CD4-positive, alpha-beta T cell treated with Interleukin-15 for 1 hour (primary cell): Measurements from ENCODE around the gene GSG1L.

Source experiments
- DNase-seq: peaks from one replicate; pipeline ENCODE4 v3.0.0-alpha.2; 2020

GSG1L gene

DNA sequence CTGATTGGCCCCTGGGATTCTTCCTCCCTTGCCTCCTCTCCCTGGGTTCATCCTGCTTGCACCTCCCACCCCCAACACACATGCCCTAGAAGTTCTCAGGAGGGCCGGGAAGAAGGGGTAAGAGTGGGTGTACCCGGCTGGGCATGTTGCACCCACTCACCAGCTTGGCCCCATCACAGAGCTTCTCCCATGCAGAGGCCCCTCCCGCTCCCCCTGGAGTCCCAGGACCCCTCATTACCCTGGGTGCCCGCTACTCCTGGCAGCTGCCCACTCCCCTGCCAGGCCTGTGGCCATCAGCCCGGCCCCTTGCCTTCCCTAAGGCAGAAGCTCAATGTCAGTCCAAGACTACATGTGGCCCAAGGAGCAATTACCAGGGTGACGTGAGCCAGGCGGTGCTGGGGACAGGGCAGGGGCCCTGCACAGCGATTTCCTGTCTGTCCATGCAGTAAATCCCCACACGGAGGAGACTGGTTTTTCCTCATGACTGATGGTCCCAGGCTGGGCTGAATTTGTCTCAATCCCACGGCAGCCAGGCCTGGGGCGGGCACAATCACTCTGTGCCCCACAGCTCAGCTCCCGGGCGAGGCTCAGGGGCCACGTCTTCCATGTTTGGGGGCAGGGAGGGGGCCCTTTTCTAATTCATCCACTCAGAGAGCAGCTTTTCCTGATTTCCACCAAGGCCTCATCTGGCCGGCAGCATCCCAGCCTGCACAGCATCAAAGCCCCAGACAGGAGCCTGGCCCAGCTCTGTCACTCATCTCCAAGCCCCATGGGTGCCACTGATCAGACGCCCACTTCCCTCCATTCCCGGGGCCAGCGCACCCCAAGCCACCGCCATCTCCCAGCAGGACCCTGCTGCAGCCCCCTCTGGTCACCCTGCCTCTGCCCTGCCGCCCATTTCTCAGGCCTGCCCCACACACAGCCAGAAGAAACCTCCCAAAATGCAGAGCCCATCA is 278.9 kb downstream of the GSG1L start:
- DNase-seq, result no peak

DNA sequence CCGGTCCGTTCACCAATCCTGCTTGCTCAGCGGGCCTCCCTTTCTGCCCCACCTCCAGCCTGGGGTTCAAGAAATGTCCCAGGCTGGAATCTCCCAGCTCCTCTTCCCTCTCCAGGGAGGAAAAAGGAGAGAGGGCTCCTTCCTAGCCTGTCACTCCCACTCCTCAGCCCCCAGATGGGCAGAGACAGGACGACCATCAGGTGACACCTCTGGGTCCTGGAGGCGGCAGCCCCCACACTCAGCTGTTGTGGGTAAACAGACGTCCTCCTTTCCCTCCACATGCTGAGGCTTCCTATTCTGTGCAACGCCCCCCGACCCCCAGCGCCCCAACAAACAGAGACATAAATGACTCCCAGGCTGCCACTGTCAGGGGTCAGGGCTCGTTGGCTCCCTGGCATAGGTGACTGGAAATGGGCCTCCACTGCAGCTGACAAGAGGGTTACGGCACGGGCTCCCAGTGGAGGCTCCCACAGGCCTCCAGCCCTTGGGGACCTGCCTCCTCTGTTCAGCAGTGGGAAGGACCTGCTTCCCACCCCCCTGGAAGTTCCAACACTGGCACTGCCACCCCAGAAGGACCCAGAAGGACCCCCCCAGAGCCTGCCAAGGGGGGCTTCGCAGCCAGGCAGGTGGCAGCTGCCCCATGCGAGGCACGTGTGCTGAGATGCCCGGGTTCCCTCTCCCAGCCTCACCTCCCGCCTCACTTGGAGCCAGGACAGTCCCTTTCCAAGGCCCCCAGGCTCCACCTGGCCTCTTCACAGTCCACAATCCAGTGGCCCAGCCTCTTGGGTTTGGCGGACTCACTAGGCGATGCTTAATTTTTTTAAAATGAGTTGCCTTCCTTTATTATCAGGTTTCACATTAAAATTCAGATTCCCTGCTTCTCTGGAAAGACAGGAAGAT is 281.3 kb downstream of the GSG1L start:
- no peak for DNase-seq

DNA sequence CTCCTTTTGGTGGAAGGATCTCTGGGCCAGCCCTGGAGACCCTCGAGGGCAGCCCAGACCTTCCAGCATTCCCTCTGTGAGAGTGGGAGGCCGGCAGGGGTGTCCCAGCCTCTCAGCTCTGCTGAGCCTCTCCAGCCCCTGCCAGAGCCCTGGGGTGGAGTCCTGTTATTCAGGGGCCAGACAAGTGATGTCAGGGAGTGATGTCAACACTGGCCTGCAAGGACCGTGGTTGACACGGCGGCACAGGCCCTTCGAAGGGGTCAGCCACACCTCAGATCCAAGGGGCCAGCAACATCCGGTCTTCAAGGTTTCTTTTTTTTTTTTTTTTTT is 282.4 kb downstream of the GSG1L start:
- DNase-seq, result no peak

DNA sequence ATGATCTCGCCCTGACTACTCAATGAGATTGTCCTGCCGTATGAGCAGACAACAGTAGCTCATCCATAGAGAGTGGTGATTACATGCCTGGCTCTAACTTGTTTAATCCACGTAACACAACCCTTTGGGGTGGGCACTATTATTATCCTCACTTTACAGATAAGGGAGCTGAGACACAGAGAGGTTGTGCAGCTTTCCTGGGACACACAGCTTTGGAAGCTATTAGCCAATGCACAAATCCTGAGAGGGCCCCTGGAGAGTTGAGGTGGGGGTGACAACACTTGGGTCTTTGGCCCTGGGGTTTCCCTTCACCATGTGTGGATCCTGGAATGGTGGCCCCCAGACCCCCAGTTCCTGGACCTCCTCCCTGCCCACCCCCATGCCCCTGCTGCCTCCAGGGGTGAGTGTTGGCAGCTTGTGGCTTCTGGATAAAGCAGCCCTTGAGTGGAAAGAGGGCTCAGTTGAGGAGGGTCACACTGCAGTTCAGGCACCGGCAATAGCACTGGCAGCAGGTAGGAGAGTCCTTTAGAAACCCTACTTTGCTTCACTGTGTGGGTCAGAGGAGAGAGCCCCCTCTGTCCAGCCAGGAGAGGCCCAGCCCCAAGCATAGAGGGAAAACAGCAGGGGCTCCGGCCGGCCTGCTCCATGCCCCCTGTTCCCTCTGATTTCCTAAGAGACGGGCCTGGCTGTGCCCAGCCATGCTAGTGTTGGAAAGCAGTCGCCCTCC is 282.9 kb downstream of the GSG1L start:
- DNase-seq, result no peak

DNA sequence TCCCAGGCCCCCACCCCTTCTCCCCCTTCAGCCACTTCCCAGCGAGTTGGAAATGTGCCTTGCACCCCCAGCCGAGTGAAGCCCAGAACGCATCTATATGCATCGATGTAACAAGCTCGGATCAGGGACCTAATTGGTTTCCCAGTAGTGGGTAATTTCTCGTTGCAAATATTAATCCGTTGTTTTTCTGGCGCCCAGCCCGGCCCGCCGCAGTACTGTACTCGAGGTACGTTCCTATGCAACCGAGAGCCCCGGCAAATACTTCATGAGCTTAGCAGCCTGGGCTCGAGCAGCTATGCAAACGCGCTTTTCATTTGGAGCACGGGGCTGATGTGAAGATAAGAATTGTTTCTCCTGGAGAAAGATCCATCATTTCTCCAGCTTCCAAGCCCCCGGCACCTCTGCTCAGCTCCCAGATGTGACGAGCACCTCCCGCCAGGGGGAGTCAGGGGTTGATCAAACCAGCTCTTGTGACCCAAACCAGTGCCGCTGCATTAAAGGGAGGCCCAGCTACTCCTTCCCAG is 283.8 kb downstream of the GSG1L start:
- no peak for DNase-seq

DNA sequence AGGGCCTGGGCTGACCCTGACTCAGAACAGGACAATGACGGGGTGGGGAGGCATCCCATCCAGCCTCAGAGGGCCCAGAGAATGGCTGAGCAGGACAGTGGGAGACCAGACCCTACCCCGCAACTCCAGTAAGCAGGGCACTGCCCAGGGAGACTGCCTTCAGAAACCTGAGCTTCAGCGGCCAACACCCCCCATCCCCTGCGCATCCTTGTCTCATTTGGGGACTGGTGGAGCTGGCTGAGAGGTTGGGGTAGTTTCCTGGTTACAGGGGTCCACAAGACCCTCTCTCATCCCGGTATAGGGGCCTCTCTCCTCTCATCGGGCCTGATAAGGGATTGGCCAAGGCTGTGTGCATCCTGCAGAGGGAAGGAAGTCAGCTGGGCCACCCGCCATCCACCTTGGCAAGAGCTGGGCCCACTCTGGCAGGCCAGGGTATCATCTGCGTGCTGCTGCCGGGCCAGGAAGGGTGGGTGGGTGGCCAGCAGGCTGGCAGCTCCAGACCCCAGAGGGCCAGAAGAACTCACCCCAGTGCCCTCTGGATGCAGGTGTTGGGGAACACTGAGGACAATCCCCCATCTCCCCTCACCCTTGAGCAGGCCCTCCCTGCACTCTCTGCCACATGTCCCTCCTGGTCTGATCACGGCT is 284.5 kb downstream of the GSG1L start:
- no peak for DNase-seq

DNA sequence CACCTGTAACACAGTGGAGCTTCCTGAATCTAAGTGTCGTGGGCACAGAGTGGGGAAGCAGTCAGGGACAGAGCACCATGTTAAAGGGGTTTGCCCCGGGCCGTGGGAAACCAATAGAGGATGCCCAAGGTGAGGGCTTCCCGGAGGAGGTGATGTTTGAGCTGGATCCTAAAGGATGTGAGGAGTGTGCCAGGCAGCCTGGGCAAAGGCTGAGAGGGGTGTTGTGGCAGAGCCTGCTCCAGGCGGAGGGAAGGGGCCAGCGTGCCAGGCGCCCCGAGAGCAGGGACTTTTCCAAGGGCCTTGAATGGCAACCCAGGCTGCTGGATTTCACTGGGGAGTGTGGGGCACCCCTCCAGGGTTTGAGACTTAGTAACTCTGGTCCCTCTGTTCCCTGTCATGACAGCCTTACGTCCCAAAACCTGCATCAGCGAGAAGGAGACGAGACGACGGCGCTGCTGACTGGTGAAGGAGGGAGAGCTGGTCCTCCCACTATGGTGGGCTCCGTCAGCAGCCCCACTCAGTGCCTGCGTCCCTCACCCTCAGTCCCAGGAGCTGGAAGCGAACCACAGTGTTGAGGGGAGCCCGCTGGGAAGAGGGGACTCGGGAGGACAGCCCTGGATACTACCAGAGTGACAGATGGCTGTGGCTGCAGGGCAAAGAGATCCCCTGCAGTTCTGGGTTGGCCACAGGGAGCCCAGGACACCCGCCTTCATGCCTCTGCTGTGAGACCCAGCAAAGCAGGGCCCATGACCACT is 285.2 kb downstream of the GSG1L start:
- DNase-seq, result no peak

DNA sequence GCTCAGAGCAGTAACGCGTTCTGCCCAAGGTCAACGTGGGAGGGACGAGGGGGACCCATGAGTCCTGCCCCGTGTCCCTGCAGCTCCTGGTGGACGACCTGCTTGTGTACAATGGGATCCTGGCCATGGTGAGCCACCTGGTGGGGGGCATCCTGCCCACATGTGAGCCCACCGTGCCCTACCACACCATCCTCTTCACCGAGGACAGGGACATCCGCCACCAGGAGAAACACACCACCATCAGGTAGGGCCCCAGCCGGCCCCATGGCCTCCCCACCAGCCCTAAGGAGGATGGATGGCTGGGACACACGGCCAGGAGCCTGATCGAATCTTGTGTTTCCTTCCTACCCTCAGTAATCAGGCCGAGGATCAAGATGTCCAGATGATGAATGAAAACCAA is 286.0 kb downstream of the GSG1L start:
- no peak for DNase-seq

DNA sequence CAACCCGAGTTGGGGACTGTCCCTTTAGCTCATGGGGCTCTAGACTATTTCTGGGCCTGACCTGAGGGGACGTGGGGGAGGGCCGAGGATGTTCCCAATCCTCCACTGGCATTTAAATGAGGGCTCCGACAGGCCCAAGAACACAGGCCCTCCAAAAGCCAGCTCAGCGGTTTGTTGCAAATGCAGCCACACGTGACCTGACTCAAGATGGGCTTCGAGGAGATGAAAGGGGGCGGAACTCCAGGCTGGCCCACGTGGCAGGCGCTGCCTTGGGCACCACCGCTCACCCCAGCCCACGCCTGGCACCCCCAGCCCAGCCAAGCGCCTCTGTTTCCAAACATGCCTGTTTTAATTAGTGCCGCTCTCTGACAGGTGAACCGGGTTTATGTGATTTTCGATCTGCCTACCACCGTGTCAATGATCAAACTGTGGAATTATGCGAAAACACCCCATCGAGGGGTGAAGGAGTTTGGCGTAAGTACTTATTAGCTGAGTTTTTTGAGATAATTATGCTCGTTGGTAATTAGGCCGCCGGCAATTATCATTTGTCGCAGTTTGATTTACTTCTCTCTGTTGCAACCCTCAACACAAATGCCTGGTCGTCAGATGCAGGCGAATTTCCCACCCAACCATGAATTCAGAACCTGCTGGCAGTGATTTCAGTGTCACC is 286.8 kb downstream of the GSG1L start:
- DNase-seq, result no peak

DNA sequence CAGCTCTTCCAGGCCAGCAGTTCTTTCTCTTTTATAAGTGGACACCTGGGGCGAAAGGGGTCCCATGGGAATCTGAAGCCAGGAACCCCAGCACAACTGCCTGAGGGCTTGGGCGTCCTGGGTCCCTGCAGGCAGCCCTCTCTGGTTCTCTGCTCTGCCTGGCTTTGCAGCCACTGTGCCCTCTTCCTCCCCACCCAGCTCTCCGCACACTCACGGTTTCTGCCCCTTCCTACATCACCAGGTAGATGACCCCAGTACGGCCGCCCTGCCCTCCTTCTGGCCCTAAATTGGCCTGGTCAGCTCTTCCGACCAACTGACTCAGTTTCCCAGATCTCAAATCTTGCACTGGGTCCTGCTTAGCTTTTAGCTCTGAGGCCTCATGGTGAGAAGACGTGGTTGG is 288.3 kb downstream of the GSG1L start:
- DNase-seq, result no peak

DNA sequence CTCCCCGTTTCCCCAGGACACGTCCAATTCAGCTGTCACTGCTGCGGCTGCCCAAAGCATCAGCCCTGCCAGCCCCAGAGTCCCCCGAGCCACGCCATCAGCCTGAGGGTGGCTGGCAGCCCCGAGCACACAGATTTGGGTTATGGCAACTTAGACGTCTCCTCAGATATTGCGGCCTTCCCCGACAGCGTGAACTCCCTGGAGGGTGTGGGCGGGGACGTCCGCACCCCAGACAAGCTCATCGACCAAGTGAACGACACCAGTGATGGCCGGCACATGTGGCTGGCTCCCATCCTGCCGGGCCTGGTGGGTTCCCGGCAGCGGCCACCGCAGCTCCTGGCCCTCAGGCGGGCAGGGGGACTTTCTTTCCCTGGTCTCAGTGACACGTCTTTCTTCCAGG is 288.7 kb downstream of the GSG1L start:
- no peak for DNase-seq

DNA sequence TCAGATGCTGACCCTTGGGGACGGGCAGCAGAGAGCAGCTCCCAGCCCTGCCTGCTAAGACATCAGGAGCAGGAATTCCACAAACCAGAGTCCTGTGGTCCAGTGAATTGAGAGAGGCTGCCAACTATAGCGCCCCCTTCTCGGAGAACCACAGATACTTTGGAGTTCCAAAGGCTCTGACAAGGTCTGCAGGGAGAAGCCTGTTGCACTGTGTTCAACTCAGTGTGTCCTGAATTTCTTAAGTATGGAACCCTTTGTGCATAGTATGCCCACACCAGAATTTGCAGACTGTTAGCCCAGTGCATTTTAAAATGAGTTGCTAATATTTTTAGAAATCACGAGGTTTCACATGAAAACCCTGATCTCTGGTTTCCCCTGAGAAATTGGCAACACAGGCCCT is 290.2 kb downstream of the GSG1L start:
- DNase-seq, result no peak

DNA sequence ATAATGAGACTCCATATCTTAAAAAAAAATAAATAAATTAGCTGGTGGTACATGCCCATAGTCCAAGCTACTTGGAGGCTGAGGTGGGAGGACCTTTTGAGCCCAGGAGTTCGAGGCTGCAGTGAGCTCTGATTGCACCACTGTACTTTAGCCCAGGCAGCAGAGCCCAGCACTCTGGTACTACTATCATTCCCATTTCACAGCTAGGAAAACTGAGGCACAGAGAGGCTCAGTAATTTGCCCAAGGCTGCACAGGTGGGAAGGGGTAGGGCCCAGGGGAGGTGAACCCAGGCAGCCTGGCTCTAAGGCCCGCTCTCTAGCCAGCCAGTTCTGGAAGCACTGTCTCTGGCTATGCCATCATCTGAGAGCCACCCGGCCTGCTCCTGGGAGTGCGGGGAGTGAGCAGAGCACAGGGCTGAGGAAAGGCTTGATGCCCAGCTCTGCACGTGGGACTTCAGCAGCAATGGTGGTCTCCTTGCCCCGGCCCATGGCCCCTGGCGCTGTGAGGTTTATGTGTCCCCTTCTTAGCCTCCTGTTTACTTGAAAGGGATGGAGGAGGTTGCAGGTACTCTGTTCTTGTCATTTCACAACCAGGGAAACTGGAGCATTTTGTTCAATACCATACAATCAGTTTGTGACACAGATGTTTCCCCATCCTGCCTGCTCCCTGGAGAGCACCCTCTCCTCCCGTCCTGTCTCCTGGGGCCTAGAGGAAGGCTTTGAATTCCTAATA is 291.3 kb downstream of the GSG1L start:
- DNase-seq, result no peak

DNA sequence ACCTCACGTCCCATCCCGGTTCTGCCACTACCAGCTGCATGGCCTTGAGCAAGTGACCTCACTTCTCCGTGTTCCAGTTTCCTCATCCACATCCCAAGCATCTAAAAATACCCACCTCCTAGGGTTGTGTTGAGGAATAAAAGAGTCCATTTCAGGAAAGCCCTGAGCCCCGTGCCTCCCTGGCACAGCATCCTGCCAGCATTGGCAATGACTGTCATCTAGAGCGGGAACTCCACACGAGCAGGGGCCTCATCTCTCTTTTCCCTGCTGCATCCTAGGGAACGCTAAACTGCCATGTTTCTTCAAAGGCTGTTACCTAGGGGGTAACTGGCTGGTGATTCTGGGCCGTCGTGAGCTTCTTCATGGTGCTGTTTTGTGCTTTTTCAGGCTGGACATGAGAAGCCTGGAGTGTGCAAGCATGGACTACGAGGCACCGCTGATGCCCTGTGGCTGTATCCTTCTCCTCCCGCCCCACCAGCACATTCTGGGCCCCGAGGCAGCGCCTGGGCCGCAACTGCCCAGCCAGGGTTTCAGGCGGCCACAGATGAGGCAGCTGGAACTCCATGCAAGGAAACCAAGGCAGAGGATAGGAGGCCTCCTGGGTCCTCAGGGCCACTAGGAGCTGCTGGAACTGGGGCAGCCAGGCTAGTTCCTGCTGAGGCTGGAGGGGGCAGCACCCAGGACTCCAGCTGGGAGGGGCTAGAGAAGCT is 292.2 kb downstream of the GSG1L start:
- no peak for DNase-seq

DNA sequence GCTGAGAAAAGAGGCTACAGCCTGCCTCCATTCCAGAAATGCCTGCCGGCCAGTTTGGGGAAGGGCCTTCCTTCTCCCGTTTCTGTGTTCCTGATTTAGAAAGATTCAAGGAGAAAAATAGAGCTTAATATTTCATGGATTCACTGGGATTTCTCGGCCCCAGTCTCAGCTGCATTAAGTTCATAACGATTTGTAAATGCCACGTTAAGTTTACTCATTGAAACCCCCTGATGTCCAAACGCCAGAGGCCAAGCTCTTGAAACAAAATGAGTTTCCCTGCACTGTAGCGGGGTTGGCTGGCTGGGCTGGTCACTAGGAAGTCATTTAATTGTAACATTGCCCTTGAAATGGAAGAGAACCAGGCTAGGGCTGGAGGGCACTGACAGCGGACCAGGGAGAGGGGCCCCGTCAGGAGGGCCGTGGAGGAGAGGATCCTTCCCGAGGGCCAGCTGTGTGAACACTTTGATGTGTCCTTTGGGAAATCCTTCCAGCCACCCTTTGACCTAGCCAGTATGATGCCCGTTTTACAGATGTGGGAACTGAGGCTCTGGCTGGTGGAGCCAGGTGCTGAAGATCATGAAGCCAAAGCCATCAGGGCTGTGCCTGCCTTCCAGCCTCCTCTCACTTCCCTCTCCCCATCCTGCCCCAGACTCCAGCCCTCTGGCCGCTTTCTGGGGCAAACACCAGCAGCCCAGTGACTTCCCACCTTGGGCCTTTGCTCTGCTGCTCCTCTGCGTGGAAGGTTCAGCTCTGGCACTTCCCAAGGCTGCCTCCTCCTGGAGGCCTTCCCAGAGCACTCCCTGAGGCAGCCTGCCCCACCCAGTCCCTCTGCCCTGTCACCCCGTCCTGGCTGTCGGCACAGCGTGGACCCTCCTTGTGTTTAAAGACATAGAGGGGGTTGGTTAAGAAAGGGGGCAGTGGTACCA is 293.0 kb downstream of the GSG1L start:
- no peak for DNase-seq

DNA sequence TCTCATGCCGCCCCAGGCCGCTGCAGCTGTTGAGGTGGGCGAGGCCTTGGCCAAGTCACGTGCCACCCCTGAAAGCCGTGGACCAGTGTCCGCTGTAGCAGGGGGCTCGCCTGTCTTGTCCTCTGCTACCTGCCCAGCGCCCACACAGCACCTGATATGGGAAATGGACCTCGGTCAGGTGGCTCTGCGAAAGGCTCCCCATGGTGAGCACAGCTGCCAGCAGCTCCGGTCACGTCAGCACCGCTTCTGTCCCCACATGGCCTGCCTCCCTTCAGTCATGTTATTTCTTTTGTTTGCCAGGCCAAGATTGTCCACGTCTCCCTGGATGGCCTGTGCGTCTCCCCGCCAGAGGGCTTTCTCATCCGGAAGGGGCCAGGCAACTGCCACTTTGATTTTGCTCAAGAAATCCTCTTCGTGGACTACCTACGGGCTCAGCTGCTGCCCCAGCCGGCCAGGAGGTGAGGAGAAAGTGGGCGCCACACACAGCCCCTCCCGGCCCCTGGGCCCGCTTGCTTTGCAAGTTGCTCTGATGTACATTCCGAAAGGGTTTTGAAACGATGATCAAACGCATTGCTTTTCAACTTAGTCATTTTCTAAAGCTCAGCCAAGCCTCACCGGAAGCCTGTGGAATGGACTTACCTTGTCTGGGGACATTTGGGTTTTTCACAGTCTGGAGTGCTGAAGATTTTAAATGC is 293.8 kb downstream of the GSG1L start:
- DNase-seq, result no peak

DNA sequence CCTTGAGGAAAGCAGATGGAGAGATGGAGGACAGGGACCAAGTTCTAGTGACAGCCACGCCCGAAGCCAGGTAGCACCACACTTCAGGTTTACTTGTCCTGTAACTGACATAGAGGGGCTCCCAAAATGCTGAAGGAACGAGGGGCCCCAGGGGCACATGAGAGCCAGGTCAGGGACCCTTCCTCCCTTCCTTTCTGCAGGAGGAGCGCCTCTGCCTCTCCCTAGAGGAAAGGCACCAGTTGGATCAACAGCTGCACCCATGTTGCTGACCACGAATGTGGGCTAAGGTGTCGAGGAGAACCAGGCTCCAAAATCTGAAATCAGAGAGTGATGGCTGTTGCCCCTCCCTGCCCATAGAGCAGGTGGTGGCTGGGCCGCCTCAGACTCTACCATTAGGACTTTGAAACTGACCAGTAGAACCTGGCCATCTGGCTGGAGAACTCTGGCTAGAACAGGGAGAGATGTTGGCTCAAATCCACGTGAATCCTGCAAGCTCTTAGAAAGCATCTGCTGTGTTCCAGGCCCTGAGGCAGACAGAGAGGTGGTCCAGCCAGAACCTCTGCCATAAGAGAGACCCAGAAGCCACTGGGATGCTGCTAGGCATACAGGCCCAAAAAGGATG is 294.8 kb downstream of the GSG1L start:
- no peak for DNase-seq
